PC-3 (cell line): ENCODE measurements around the gene GSG1L. TPM values are rescaled to one million over a fixed set of nuclear protein-coding genes. Genes with fewer than 3 reads are reported as not detected.

Experiments
- ATAC-seq: fragments of 200-7000 bp; cut with Tn5 transposase; 2 replicates; pipeline ENCODE4 v1.9.1; 2020; ENCODE audit warnings: mild to moderate bottlenecking, moderate library complexity
- BruUV-seq: library from RNA; stranded (reverse); fragments of 400-500 nt; replicated peaks from 2 replicates; lab custom pipeline; 2021; lab: Mats Ljungman, UMichigan
- CTCF ChIA-PET: fragments of 300-600 bp; sonication (Branson Sonifier 250); formaldehyde crosslinking; loops from one replicate; lab custom pipeline; 2022; ENCODE audit warnings: antibody characterized with exemption; lab: Charles Lee
- POLR2A ChIA-PET: fragments of 300-600 bp; sonication (Branson Sonifier 250); formaldehyde crosslinking; loops from one replicate; lab custom pipeline; 2022; ENCODE audit warnings: antibody characterized with exemption; ENCODE audit not compliant: unreplicated experiment; lab: Charles Lee
- DNase-seq: peaks from one replicate; pipeline ENCODE4 v3.0.0-alpha.2; 2015
- H2AFZ ChIP-seq: fragments of 300-600 bp; sonication (generic); 2 replicates; pipeline ENCODE4 v1.6.0; 2016; ENCODE audit warnings: antibody characterized with exemption, low read length
- H3F3A ChIP-seq: fragments of 300-600 bp; sonication (generic); one replicate; pipeline ENCODE4 v1.6.0; 2017; ENCODE audit warnings: antibody characterized with exemption, low read length, control low read depth, mild to moderate bottlenecking; ENCODE audit not compliant: unreplicated experiment
- H3K27ac ChIP-seq: fragments of 300-600 bp; sonication (generic); 2 replicates; pipeline ENCODE4 v1.5.1; 2016; ENCODE audit warnings: mild to moderate bottlenecking, low read length
- H3K27me3 ChIP-seq: fragments of 300-600 bp; sonication (generic); 2 replicates; pipeline ENCODE4 v1.6.1; 2016; ENCODE audit warnings: low read length, mixed read lengths
- H3K36me3 ChIP-seq: fragments of 300-600 bp; sonication (generic); 2 replicates; pipeline ENCODE4 v1.6.1; 2016; ENCODE audit warnings: low read depth, mixed run types, low read length, mixed read lengths
- H3K4me1 ChIP-seq: fragments of 300-600 bp; sonication (generic); 2 replicates; pipeline ENCODE4 v1.5.1; 2016; ENCODE audit warnings: low read length; ENCODE audit not compliant: insufficient read depth
- H3K4me2 ChIP-seq: fragments of 300-600 bp; sonication (generic); 2 replicates; pipeline ENCODE4 v1.6.0; 2016; ENCODE audit warnings: low read length
- H3K4me3 ChIP-seq: fragments of 300-600 bp; sonication (generic); 2 replicates; pipeline ENCODE4 v1.5.1; 2016; ENCODE audit warnings: mild to moderate bottlenecking, low read length, mixed read lengths
- H3K79me2 ChIP-seq: fragments of 300-600 bp; sonication (generic); 2 replicates; pipeline ENCODE4 v1.6.1; 2017; ENCODE audit warnings: low read length, mixed read lengths
- H3K9ac ChIP-seq: fragments of 300-600 bp; sonication (generic); 2 replicates; pipeline ENCODE4 v1.6.0; 2016; ENCODE audit warnings: mild to moderate bottlenecking, low read length
- H3K9me2 ChIP-seq: fragments of 300-600 bp; sonication (generic); replicated peaks from 2 replicates; pipeline ENCODE4 v1.6.1; 2016; ENCODE audit warnings: mixed run types, low read length, mixed read lengths
- H3K9me3 ChIP-seq: fragments of 300-600 bp; sonication (generic); 2 replicates; pipeline ENCODE4 v1.6.1; 2016; ENCODE audit warnings: low read length, mixed read lengths
- H4K20me1 ChIP-seq: fragments of 300-600 bp; sonication (generic); 2 replicates; pipeline ENCODE4 v1.6.1; 2016; ENCODE audit warnings: low read length, mixed read lengths
- EZH2 ChIP-seq: fragments of 300-600 bp; sonication (generic); IDR thresholded peaks from one replicate; pipeline ENCODE4 v1.6.1; 2017; ENCODE audit warnings: antibody characterized with exemption, mild to moderate bottlenecking, low read length; ENCODE audit not compliant: unreplicated experiment
- EZH2phosphoT487 ChIP-seq: fragments of 300-600 bp; sonication (generic); IDR thresholded peaks from 2 replicates; pipeline ENCODE4 v1.6.1; 2018; ENCODE audit warnings: mild to moderate bottlenecking, antibody characterized with exemption, low read length, borderline replicate concordance
- intact Hi-C: fragments of 100-400 bp; cut with micrococcal nuclease; formaldehyde crosslinking; loops from 2 replicates; pipeline ENCODE4 v1.9.0; 2023
- total RNA-seq: library from RNA; depleted of rRNA; stranded (reverse); fragments of >200 nt; gene quantifications from 2 replicates; pipeline ENCODE4 v1.2.3, GENCODE V29; 2014
- TF ChIP-seq, protein P1 (sequence below): fragments of 300-600 bp; sonication (generic); conservative IDR thresholded peaks from 2 replicates; pipeline ENCODE4 v1.5.1; 2017; ENCODE audit warnings: antibody characterized with exemption, low read depth, mild to moderate bottlenecking, low read length

GSG1L gene
- total RNA-seq, 1 experiment from 2014 or later: not detected

DNA sequence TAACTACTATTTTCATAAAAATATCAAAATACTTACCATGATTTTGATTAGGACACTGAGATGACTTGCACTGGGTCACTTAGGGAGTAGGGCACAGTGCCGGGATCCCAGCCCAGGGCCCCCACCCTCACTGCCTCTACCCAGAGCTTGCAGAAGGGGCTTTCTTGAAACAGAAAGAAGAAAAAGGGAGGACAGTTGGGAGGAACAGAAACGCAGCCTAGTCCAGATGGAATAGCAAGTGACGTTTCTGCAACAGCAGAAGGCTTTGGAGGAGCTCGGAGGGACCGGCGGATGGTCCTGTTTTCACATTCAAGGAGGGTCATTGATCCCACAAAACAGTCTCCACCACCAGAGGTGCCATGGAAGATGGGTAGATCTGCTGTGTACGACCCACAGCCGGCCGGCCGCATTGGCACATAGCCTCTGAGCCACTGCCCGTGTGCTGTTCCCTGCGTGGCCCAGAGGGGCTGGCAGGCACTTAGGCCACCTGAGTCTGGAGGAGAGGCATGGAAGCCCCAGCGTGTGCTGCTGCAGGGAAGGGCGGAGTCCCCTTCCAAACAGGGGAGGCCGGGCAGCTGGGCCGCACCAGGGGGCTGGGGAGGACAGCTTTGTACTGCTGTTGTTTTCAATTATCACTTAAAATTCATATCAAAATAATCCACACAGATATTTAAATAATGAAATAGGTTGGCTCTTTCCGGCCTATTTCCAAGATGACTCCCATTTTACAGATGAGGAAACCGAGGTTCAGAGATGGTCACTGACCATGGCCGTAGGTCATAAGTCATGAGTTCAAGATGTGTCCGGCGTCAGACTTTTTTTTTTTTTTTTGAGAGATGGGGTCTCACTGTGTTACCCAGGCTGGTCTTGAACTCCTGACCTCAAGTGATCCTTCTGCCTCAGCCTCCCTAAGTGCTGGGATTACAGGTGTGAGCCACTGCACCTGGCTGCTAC, 22.9 kb upstream of the GSG1L start:
- H2AFZ ChIP-seq: no peak overlapping the region
- intact Hi-C loops: no loop called here
- H4K20me1 ChIP-seq: no peaks in the 10 kb centered on the region
- ATAC-seq (no peak), DNase-seq (no peak)
- ChIA-PET POLR2A (no interaction called here), CTCF (no interaction called here)
- H3K9me3 ChIP-seq: no peaks in the 10 kb centered on the region
- H3K79me2 ChIP-seq: no peaks in the 10 kb centered on the region
- no TSS peak for BruUV-seq
- H3K4me1 ChIP-seq: no peaks in the 10 kb centered on the region
- H3K4me2 ChIP-seq: no peak overlapping the region
- H3K27me3 ChIP-seq: no peaks in the 10 kb centered on the region
- TF ChIP-seq EZH2phosphoT487 (no peak), EZH2 (no peak)
- TF ChIP-seq, protein P1, sequence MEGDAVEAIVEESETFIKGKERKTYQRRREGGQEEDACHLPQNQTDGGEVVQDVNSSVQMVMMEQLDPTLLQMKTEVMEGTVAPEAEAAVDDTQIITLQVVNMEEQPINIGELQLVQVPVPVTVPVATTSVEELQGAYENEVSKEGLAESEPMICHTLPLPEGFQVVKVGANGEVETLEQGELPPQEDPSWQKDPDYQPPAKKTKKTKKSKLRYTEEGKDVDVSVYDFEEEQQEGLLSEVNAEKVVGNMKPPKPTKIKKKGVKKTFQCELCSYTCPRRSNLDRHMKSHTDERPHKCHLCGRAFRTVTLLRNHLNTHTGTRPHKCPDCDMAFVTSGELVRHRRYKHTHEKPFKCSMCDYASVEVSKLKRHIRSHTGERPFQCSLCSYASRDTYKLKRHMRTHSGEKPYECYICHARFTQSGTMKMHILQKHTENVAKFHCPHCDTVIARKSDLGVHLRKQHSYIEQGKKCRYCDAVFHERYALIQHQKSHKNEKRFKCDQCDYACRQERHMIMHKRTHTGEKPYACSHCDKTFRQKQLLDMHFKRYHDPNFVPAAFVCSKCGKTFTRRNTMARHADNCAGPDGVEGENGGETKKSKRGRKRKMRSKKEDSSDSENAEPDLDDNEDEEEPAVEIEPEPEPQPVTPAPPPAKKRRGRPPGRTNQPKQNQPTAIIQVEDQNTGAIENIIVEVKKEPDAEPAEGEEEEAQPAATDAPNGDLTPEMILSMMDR: no peak
- H3K9me2 ChIP-seq: no peaks in the 10 kb centered on the region
- no peaks in the 10 kb centered on the region for H3K36me3 ChIP-seq
- H3K27ac ChIP-seq: no peak overlapping the region
- H3K9ac ChIP-seq: no peak overlapping the region
- H3F3A ChIP-seq: no peaks in the 10 kb centered on the region
- H3K4me3 ChIP-seq: no peak overlapping the region

DNA sequence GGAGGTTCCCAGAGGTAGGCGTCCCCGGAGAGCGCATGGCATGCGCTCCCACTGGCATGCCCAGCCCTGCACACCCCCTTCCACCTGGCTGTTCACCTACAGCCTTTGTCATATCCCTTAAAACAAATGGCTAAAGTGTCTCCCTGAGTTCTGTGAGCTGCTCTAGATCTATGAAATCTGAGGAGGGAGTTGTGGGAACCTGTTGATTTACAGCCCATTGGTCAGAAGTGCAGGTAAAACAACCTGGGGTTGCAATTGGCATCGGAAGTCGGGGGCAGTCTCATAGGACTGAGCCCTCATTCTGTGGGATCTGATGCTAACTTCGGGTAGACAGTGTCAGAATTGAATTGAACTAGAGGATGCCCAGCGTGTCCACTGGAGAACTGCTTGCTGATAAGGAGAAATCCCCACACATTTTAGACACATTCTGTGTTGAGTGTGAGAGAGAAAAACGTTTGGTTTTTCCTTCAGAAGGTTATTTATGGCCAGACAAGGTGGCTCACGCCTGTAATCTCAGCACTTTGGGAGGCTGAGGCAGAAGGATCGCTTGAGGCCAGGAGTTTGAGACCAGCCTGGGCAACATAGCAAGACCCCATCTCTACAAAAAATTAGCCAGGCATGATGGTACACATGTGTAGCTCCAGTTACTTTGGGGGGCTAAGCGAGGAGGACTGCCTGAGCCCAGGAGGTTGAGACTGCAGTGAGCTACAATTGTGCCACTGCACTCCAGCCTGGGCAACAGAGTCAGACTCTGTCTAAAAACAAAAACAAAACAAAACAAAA, 22.1 kb upstream of the GSG1L start:
- no peak for ATAC-seq
- no peak overlapping the region for H3K27ac ChIP-seq
- ChIA-PET CTCF (no interaction called here), POLR2A (no interaction called here)
- no TSS peak for BruUV-seq
- no peaks in the 10 kb centered on the region for H3K9me3 ChIP-seq
- no peaks in the 10 kb centered on the region for H3K27me3 ChIP-seq
- no peak overlapping the region for H3K4me2 ChIP-seq
- H3K9me2 ChIP-seq: no peaks in the 10 kb centered on the region
- DNase-seq: no peak
- H3K79me2 ChIP-seq: no peaks in the 10 kb centered on the region
- no peak overlapping the region for H2AFZ ChIP-seq
- H3F3A ChIP-seq: no peaks in the 10 kb centered on the region
- H3K9ac ChIP-seq: no peak overlapping the region
- no peaks in the 10 kb centered on the region for H3K4me1 ChIP-seq
- no peaks in the 10 kb centered on the region for H4K20me1 ChIP-seq
- TF ChIP-seq EZH2phosphoT487 (no peak), EZH2 (no peak)
- TF ChIP-seq, protein P1: no peak
- no peaks in the 10 kb centered on the region for H3K36me3 ChIP-seq
- no peak overlapping the region for H3K4me3 ChIP-seq
- intact Hi-C loops: no loop called here
